Measurements from ENCODE around the gene LSP1. TPM values are rescaled to one million over a fixed set of nuclear protein-coding genes. Genes with fewer than 3 reads are reported as not detected.

The LSP1 gene
- total and polyA plus RNA-seq, 2 donors from 2014 or later, result 8.4 to 26.1 TPM

DNA sequence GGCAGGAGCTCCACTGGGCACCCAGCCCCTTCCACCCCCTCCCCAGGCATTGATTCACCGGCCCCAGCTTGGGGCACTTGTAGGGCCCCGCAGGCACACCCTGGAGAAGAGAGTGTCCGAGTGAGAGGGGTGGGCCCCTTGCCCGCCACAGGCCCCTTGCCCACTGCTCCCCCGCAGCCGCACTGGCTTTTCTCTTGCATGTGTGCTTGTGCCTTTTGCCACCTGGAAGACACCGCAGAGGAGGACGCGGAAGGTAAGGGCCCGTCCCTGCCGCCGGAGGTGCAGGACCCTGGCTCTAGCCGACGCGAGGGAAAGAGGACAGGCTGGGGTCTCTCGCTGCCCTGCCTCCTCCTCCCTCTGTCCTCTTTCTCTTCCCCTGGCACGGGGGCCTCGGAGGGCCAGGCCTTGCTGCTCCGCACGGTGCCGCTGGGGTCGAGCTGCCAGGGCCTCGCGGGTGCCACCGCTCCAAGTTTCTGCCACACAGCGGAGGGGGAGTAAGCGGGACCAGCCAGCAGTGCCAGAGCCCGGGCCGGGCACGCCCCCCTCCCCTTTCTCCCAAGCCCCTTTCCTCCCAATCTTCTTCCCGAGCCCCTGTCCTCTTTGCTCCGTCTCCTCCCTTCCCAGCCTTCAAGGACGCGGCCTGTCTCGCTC lies 76.1 kb downstream of the LSP1 start:
- Histone ChIP-seq H3K4me3 (ENCODE audit: low read length in 3 of 3) (no peak overlapping the region), H3K9me3 (ENCODE audit: control insufficient read depth in 2 of 3, insufficient read depth in 1 of 3, low read length in 3 of 3) (no peaks in the 10 kb centered on the region), H3K27ac (ENCODE audit: low read depth in 2 of 2, low read length in 2 of 2) (no peak overlapping the region), H3K9ac (ENCODE audit: low read length in 3 of 3) (no peak overlapping the region), H3K27me3 (ENCODE audit: control insufficient read depth, insufficient read depth, low read length) (no peaks in the 10 kb centered on the region), H3K4me1 (ENCODE audit: control insufficient read depth in 2 of 3, insufficient read depth in 2 of 3, low read depth in 1 of 3, low read length in 3 of 3) (no peaks in the 10 kb centered on the region), H3K36me3 (ENCODE audit: control insufficient read depth in 2 of 3, insufficient read depth in 3 of 3, low read length in 3 of 3) (no peaks in the 10 kb centered on the region)
- peak in 2 of 5 donors; percentile 61 to 71 for DNase-seq
- intact Hi-C loops (cut with DNase I), result no loop called here
- TF ChIP-seq, protein P1, sequence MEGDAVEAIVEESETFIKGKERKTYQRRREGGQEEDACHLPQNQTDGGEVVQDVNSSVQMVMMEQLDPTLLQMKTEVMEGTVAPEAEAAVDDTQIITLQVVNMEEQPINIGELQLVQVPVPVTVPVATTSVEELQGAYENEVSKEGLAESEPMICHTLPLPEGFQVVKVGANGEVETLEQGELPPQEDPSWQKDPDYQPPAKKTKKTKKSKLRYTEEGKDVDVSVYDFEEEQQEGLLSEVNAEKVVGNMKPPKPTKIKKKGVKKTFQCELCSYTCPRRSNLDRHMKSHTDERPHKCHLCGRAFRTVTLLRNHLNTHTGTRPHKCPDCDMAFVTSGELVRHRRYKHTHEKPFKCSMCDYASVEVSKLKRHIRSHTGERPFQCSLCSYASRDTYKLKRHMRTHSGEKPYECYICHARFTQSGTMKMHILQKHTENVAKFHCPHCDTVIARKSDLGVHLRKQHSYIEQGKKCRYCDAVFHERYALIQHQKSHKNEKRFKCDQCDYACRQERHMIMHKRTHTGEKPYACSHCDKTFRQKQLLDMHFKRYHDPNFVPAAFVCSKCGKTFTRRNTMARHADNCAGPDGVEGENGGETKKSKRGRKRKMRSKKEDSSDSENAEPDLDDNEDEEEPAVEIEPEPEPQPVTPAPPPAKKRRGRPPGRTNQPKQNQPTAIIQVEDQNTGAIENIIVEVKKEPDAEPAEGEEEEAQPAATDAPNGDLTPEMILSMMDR (IDR thresholded peaks at IDR 0.05; ENCODE audit: borderline replicate concordance, extremely low read depth, insufficient read depth), result no peak
- FAIRE-seq, result no peak

DNA sequence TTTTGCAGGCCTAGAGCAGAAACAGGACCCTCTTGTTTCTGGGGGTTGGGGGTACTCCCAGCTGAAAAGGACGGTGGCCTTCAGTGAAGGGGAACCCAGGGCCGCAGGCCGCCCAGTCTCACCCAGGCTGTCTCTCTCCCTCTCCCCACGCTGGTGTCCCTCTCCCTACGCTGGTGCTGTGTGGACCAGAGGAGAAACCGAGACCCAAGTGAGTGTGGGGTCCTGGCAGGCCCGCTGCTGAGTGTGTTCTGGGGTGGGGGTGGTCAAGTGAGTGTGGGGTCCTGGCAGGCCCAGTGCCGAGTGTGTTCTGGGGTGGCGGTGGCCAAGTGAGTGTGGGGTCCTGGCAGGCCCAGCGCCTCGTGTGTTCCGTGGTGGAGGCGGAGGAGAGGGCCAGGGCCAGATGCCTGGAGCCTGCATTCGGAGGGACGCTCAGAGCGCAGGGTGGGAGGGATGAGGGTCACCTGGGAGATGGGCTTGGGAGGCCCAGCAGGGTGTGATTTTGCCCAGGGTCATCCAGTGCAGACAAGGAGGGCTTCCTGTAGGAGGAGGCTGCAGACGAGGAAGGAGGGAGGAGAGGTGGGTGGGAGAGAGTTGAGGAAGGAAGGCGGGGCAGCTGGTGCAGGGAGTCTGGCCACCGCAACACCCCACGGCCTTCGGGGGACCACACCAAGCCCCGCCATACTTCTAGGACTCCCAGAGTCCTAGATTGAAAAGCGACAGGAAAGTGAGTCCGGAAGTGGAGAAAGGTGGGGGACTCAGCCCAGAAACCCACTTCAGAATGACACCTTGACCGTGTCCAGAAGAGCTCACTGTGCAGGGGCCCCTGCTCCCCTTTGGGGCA lies 77.0 kb downstream of the LSP1 start:
- DNase-seq, result peak in 1 of 5 donors; percentile 53
- TF ChIP-seq, protein P1 (IDR thresholded peaks at IDR 0.05; ENCODE audit: borderline replicate concordance, extremely low read depth, insufficient read depth), result no peak
- Histone ChIP-seq H3K4me1 (ENCODE audit: control insufficient read depth in 2 of 3, insufficient read depth in 2 of 3, low read depth in 1 of 3, low read length in 3 of 3) (no peaks in the 10 kb centered on the region), H3K9ac (ENCODE audit: low read length in 3 of 3) (no peak overlapping the region), H3K27me3 (ENCODE audit: control insufficient read depth, insufficient read depth, low read length) (no peaks in the 10 kb centered on the region), H3K27ac (ENCODE audit: low read depth in 2 of 2, low read length in 2 of 2) (no peak overlapping the region), H3K4me3 (ENCODE audit: low read length in 3 of 3) (no peak overlapping the region), H3K36me3 (ENCODE audit: control insufficient read depth in 2 of 3, insufficient read depth in 3 of 3, low read length in 3 of 3) (no peaks in the 10 kb centered on the region), H3K9me3 (ENCODE audit: control insufficient read depth in 2 of 3, insufficient read depth in 1 of 3, low read length in 3 of 3) (no peaks in the 10 kb centered on the region)
- intact Hi-C loops (cut with DNase I), result no loop called here
- no peak for FAIRE-seq

DNA sequence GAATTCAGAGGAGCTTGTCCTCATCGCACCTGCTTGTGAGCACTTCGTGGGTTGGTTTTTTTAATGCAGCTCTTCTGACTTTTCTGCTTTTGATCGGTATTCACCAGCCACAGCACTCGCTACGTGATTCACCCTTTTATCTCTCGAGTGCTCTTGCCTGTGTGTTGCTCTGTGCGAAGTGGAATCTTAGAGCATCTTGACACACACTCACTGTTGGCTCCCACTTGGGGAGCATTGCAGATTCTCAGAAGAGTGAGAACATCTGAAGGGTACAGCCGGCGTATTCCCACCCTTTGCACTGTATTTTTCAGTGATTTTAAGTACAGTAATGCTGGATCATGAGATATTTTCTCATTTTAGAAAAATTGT lies 77.6 kb downstream of the LSP1 start:
- Histone ChIP-seq H3K36me3 (ENCODE audit: control insufficient read depth in 2 of 3, insufficient read depth in 3 of 3, low read length in 3 of 3) (no peaks in the 10 kb centered on the region), H3K27me3 (ENCODE audit: control insufficient read depth, insufficient read depth, low read length) (no peaks in the 10 kb centered on the region), H3K4me3 (ENCODE audit: low read length in 3 of 3) (no peak overlapping the region), H3K9ac (ENCODE audit: low read length in 3 of 3) (no peak overlapping the region), H3K9me3 (ENCODE audit: control insufficient read depth in 2 of 3, insufficient read depth in 1 of 3, low read length in 3 of 3) (no peaks in the 10 kb centered on the region), H3K27ac (ENCODE audit: low read depth in 2 of 2, low read length in 2 of 2) (no peak overlapping the region), H3K4me1 (ENCODE audit: control insufficient read depth in 2 of 3, insufficient read depth in 2 of 3, low read depth in 1 of 3, low read length in 3 of 3) (no peaks in the 10 kb centered on the region)
- DNase-seq (no peak), FAIRE-seq (no peak)
- intact Hi-C loops (cut with DNase I), result no loop called here
- TF ChIP-seq, protein P1 (IDR thresholded peaks at IDR 0.05; ENCODE audit: borderline replicate concordance, extremely low read depth, insufficient read depth), result no peak
